Spleen (tissue), 11 donors: ENCODE data around the gene PHTF2. TPM values are rescaled to one million over a fixed set of nuclear protein-coding genes. Genes with fewer than 3 reads are reported as not detected.
"Not testable (repeated sequence)": the region's sequence is repeated elsewhere in the genome, so short reads cannot be mapped to it uniquely, and the experiment has no call there.

Source experiments
- DNase-seq: peaks from one replicate; pipeline ENCODE4 v3.0.0-alpha.2; 2020
- H3K27ac ChIP-seq, 8 donors: fragments of 200-600 bp; sonication (generic) in 7 of 8; 1 replicate in 4 of 8; 2 replicates in 4 of 8; pipeline versions ENCODE4 v1.5.0 to v1.8.0; 2016 to 2021; ENCODE audit warnings: inconsistent platforms in 4 of 8, mild to moderate bottlenecking in 4 of 8, moderate library complexity in 1 of 8
- H3K27me3 ChIP-seq, 7 donors: fragments of 200-600 bp; sonication (generic) in 6 of 7; replicated peaks in 1 of 7; 1 replicate in 4 of 7; 2 replicates in 3 of 7; pipeline versions ENCODE4 v1.5.0 to v1.8.0; 2016 to 2021; ENCODE audit warnings: inconsistent platforms in 3 of 7, mild to moderate bottlenecking in 1 of 7
- H3K36me3 ChIP-seq, 6 donors: fragments of 200-600 bp; sonication (generic) in 5 of 6; 1 replicate in 4 of 6; 2 replicates in 2 of 6; pipeline versions ENCODE4 v1.5.0 to v1.8.0; 2016 to 2021; ENCODE audit warnings: inconsistent platforms in 2 of 6
- H3K4me1 ChIP-seq, 6 donors: fragments of 200-600 bp; sonication (generic) in 5 of 6; 1 replicate in 3 of 6; 2 replicates in 3 of 6; pipeline versions ENCODE4 v1.5.0 to v1.8.0; 2016 to 2021; ENCODE audit warnings: inconsistent platforms in 3 of 6
- H3K4me3 ChIP-seq, 8 donors: fragments of 200-600 bp; sonication (generic) in 7 of 8; 1 replicate in 4 of 8; 2 replicates in 4 of 8; pipeline versions ENCODE4 v1.5.0 to v1.8.0; 2016 to 2021; ENCODE audit warnings: inconsistent platforms in 4 of 8, mild to moderate bottlenecking in 4 of 8, moderate library complexity in 2 of 8
- H3K9me3 ChIP-seq, 8 donors: fragments of 200-600 bp; sonication (generic) in 7 of 8; 1 replicate in 4 of 8; 2 replicates in 4 of 8; pipeline versions ENCODE4 v1.5.0 to v1.8.0; 2016 to 2021; ENCODE audit warnings: inconsistent platforms in 4 of 8
- POLR2A ChIP-seq, 3 donors: fragments of 450-650 bp; IDR thresholded peaks; one replicate each; pipeline ENCODE4 v1.5.1; 2017; ENCODE audit warnings: antibody characterized with exemption in 3 of 3, mild to moderate bottlenecking in 1 of 3
- POLR2AphosphoS5 ChIP-seq, 3 donors: sonication (generic); formaldehyde crosslinking; IDR thresholded peaks; one replicate each; pipeline ENCODE4 v1.5.1; 2017; ENCODE audit warnings: antibody characterized with exemption in 3 of 3
- WGBS, 5 donors: extraction: QIAGEN DNeasy Blood & Tissue Kit in 3 of 5; methylation state at CpG; one replicate each; pipeline versions ENCODE4 v1.1.5 to v1.1.7; 2013 to 2018; 5-methylcytosine and 5-hydroxymethylcytosine counted together
- intact Hi-C: fragments of 100-400 bp; cut with DNase I; formaldehyde crosslinking; loops from one replicate; pipeline ENCODE4 v1.15.0; 2023; ENCODE audit warnings: low total_unique reads
- polyA plus RNA-seq, 3 donors: library from polyadenylated mRNA; stranded (reverse); fragments of 200-250 nt; gene quantifications; one replicate each; pipeline ENCODE4 v1.2.1, GENCODE V29; 2013
- total RNA-seq, 7 donors: library from RNA; depleted of rRNA in 3 of 7; stranded (reverse); fragments of >200 nt in 3 of 7; fragmentation: NEBNext Ultra II Directional in 4 of 7; extraction: Animal tissue kit (Norgen Biotek cat#: 25700) in 4 of 7; gene quantifications; one replicate each; pipeline versions ENCODE4 v1.1.0 to v1.2.1, GENCODE V29; 2016 to 2021
- TF ChIP-seq, protein P1 (sequence below), 11 experiments: fragments of 200-600 bp in 7 of 11; fragments of 450-650 bp in 4 of 11; sonication (generic) in 4 of 11; IDR thresholded peaks in 8 of 11; conservative IDR thresholded peaks in 3 of 11; 1 replicate in 7 of 11; 2 replicates in 4 of 11; pipeline versions ENCODE4 v1.4.0 to v1.8.0; 2016 to 2021; ENCODE audit warnings: antibody characterized with exemption in 11 of 11, inconsistent platforms in 4 of 11, mild to moderate bottlenecking in 1 of 11
- donor health status: healthy with polysubstance abuse.
- donor health status: DM: no; HTN: no; CAD: no; lungs with moderate emphysema.
- donor health status: DM: no; HTN: no; CAD: no.
- donor health status: Bipolar disorder and iron deficiency.
- donor health status: healthy.
- donor health status: DM: no; HTN: no; CAD: no.
- donor health status: DM: yes; HTN: yes; CAD: no.

PHTF2 gene
- total and polyA plus RNA-seq, 10 donors = 13.3 to 47.7 (median 34.7) TPM

GRCh38 chr7:77866786-77867536, 68.4 kb downstream of the PHTF2 start:
- Histone ChIP-seq H3K27me3 (no peaks in the 10 kb centered on the region), H3K27ac (no peak overlapping the region), H3K36me3 (peaks cover 0 to 19% (median 0%) of the 10 kb centered on the region in 6 donors), H3K4me1 (peaks cover 0 to 19% (median 10%) of the 10 kb centered on the region in 6 donors), H3K9me3 (peaks cover 0 to 7% (median 0%) of the 10 kb centered on the region in 8 donors), H3K4me3 (no peak overlapping the region)
- no peak for DNase-seq
- intact Hi-C loops = no loop called here
- TF ChIP-seq, protein P1, sequence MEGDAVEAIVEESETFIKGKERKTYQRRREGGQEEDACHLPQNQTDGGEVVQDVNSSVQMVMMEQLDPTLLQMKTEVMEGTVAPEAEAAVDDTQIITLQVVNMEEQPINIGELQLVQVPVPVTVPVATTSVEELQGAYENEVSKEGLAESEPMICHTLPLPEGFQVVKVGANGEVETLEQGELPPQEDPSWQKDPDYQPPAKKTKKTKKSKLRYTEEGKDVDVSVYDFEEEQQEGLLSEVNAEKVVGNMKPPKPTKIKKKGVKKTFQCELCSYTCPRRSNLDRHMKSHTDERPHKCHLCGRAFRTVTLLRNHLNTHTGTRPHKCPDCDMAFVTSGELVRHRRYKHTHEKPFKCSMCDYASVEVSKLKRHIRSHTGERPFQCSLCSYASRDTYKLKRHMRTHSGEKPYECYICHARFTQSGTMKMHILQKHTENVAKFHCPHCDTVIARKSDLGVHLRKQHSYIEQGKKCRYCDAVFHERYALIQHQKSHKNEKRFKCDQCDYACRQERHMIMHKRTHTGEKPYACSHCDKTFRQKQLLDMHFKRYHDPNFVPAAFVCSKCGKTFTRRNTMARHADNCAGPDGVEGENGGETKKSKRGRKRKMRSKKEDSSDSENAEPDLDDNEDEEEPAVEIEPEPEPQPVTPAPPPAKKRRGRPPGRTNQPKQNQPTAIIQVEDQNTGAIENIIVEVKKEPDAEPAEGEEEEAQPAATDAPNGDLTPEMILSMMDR (IDR thresholded peaks at IDR 0.05 in 8 of 11, conservative IDR thresholded peaks at IDR 0.05 in 3 of 11) = no peak
- 80 to 93% (median 82%) methylated on average over 3 of the region's 3 CpGs for WGBS, 5 donors

DNA sequence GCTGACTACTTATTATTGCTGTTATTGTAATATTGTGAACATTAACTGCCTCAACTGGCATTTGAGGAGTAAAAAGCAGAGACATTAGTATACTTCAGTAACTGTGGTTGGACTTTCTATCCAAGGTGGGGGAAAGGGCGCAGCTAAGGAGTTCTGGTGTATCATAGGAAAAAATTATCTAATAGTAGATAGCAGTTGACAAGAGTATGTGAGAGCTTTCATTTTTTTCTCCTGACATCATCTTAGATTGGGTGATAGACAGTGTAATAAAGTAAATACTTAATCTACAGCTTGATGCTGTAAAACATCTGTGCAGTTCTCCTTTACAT, 68.9 kb downstream of the PHTF2 start:
- Histone ChIP-seq H3K9me3 (peaks cover 0 to 7% (median 0%) of the 10 kb centered on the region in 8 donors), H3K4me1 (peaks cover 0 to 19% (median 10%) of the 10 kb centered on the region in 6 donors), H3K36me3 (peaks cover 0 to 23% (median 0%) of the 10 kb centered on the region in 6 donors), H3K27ac (no peak overlapping the region), H3K4me3 (no peak overlapping the region), H3K27me3 (no peaks in the 10 kb centered on the region)
- intact Hi-C loops = no loop called here
- DNase-seq = no peak
- 89 to 95% (median 93%) methylated on average over 1 of the region's 1 CpG for WGBS, 5 donors
- TF ChIP-seq POLR2AphosphoS5 (IDR thresholded peaks at IDR 0.05) = no peak
- no peak for TF ChIP-seq POLR2A (IDR thresholded peaks at IDR 0.05)

DNA sequence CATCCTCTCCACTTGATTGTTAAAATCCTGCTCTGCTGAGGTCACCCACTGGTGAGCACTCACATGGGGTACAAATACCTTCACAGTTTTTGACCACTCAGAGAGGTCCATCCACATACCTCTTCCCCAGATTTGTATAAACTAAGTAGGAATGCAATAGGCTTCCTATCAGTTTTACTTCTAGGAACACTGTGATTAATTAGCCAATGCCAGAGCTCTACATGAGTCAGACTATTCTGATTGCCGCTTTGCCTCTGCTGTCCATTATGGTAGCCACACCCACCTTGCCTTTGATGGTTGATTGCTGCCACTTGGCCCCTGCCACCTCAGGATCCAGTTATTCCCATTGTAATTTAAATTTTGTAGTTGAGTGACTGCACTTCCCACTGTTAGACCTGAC, 73.7 kb downstream of the PHTF2 start:
- not testable (repeated sequence) for H3K9me3 ChIP-seq
- WGBS, 5 donors = 86 to 100% (median 92%) methylated on average over 1 of the region's 1 CpG

DNA sequence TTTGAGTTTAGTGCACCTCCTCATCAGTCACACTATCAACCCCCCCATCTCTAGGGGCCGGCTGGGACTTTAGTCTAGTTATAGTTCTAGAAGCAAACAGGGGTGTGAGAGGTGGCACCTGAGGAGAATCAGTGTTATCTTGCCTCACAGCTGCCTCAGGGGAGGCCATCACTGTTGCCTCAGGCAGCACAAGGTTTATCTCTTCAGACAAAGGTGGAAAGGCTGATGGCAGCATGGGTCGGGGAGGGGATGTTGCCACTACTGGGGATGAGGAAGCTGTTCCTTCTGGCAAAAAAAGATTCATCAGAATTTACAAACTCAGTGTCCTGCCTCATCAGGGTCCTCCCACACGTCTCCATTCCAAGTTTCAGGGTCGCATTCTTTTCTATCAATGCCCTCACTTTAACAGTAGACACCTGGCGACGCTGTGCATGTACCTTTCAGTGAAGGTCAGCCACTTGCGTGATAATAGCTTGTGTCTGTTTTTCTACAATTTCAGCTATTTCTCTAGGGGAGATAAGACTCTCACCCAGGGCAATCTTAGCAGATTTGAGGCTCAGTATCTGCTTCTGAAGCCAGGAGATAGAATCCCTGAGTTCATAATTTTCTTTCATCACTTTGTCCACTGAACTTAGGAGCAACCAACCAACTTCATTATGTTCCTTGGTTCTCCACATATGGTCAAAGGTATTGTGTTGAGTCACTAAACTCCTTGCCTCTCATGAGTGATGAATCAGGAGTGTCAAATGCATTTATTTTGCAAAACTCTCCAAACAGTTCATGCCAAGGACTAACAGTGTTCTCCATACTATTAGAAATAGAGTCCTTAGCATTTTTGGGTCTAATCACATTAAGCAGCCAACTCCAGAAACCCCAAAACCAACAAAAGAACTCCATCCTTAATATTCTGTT, 75.1 kb downstream of the PHTF2 start:
- DNase-seq, intact Hi-C loops, H3K9me3 ChIP-seq, H3K27ac ChIP-seq, H3K4me3 ChIP-seq, H3K4me1 ChIP-seq, H3K27me3 ChIP-seq: not testable (repeated sequence)
- H3K36me3 ChIP-seq = peaks cover 0 to 28% (median 1%) of the 10 kb centered on the region in 6 donors
- 86 to 94% (median 92%) methylated on average over 7 of the region's 7 CpGs for WGBS, 5 donors

More for the DNA sequence above, 73.7 kb downstream of the PHTF2 start:
- H3K4me3 ChIP-seq, H3K4me1 ChIP-seq, DNase-seq, intact Hi-C loops, H3K27me3 ChIP-seq, H3K27ac ChIP-seq: not testable (repeated sequence)
- H3K36me3 ChIP-seq = peaks cover 0 to 28% (median 1%) of the 10 kb centered on the region in 6 donors

GRCh38 chr7:77877791-77878190, 79.2 kb downstream of the PHTF2 start:
- no peak for DNase-seq
- Histone ChIP-seq H3K4me1 (no peaks in the 10 kb centered on the region), H3K9me3 (no peaks in the 10 kb centered on the region), H3K27ac (no peak overlapping the region), H3K36me3 (peaks cover 0 to 5% (median 0%) of the 10 kb centered on the region in 6 donors), H3K4me3 (no peak overlapping the region), H3K27me3 (no peaks in the 10 kb centered on the region)
- no peak for TF ChIP-seq POLR2AphosphoS5 (IDR thresholded peaks at IDR 0.05)
- TF ChIP-seq, protein P1 (IDR thresholded peaks at IDR 0.05 in 8 of 11, conservative IDR thresholded peaks at IDR 0.05 in 3 of 11) = no peak
- TF ChIP-seq POLR2A (IDR thresholded peaks at IDR 0.05) = no peak
- 93 to 97% (median 95%) methylated on average over 3 of the region's 3 CpGs for WGBS, 5 donors
- intact Hi-C loops = no loop called here
